GM18511 (cell line): ENCODE measurements around the gene AHCYL1.

ENCODE experiments used
- ATAC-seq: cut with Tn5 transposase; IDR thresholded peaks from one replicate; pipeline ENCODE4 v1.9.1; 2021; ENCODE audit warnings: mild to moderate bottlenecking, moderate library complexity; ENCODE audit not compliant: unreplicated experiment

The AHCYL1 gene

DNA sequence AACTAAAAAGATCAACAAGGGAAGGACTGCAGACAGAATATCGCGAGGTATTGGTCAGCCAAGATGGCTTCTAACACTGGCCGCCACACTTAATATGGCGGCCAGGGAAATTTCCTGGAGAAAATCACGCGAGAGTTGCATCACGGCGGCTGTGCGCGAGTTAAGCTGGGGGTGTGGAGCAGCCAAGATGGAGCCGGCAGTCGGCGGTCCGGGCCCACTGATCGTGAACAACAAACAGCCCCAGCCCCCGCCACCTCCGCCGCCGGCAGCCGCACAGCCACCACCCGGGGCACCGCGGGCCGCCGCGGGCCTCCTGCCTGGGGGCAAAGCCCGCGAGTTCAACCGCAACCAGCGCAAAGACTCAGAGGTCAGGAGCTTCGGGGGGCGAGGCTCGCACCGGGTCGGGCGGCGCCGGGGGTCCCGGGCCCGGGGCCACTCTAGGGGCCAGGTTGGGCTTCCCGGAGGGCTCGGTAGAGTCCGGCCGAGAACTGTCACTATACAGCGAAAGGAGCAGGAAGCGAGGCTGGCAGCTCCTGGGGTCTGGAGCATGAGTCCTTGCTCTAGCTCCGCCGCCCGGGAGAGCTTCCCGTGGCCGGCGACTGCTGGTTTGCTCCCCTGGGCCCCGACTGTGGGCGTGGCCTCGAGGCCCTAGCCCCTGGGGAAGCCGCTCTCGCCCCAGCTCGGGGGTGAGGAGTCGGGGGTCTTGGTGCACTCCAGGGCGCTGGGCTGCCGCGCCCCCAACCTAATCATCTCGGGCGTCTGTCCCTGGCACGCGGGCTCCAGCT lies 50.1 kb downstream of the AHCYL1 start, which contains the start of gene STRIP1:
TSS of gene STRIP1 (plus strand) at position 174 of the 785 bp plus-strand sequence. CDS start at position 188, 14 bp downstream.
- peak; percentile 90 for ATAC-seq

DNA sequence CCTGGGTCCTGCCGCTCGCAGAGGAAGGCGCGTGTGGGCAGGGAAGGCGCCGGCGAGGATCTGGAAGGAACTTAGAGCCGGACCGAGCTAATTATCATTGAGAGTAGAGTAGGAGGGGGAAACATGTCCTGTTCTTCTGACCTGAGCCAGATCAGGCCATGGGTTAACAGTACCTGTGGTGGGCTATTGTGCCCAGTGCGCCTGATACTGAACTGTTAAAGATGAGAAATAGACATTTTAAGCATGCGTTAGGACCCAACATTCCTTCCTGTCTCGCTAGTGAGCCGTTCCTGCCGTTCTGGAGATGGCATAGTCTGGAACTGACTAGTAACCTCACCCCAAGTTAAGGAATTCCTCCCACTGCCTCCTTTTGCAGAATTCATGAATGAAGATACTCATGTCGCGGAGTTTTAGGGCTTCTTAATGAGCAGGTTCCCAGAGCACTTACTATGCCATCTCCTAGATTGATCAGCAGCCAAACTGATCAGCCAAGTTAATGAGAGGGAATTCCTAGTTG lies 50.7 kb downstream of the AHCYL1 start:
- ATAC-seq: no peak

DNA sequence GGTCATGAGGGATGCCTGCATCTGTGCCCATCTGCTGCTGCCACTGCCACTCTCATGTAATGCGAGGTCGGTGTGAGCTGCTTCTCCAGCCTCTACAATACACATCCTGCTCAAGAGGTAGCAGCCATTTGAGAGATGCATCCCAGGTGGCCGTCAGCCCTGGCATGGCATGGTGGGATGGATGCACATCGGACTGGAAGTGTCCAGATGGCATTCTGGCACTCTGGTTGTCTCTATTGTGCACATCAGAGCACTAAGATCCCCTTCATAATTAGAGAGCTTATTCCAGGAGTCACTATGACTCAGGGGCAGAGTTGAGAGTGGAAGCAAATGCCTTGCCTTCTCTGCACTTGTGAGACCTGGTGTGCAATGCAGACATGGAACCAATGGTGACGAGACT lies 53.7 kb downstream of the AHCYL1 start:
- ATAC-seq: no peak

DNA sequence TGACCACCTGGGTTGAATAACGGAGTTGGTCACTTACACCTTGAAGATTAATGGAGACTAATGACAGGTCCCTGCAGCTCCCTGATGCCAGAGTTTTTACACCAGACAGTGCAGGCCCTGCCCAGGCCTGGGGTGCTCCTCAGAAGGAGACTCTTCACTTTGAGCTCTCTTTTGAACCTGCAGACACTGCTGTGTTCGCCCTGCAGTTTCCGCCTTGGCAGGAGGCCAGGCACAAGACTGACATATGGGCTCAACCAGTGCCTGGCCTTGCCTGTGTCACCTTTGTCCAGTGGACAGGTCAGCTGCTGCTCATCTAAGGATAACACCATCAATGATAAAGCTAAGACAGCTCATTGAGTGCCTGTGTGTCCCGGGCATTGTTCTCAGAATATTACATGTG lies 55.1 kb downstream of the AHCYL1 start:
- no peak for ATAC-seq

DNA sequence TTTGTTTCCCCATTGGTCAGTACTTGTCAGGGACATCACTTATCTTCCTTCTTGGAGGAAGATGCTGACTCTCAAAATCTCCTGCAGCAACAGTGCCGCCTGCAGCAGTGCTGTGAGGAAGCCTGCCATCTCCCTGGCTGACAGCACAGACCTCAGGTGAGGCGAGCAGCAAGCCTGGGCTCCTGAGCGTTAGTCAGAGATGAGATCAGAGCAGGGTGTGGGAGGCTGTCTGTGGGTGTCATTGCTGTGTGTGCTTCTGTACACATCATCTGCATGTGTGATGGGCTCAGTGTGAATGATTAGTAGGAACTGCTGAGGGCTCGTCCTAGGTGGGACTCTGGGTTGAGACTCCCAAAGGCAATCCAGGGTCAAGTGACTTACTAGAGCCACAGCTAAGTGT lies 56.0 kb downstream of the AHCYL1 start:
- ATAC-seq: no peak

DNA sequence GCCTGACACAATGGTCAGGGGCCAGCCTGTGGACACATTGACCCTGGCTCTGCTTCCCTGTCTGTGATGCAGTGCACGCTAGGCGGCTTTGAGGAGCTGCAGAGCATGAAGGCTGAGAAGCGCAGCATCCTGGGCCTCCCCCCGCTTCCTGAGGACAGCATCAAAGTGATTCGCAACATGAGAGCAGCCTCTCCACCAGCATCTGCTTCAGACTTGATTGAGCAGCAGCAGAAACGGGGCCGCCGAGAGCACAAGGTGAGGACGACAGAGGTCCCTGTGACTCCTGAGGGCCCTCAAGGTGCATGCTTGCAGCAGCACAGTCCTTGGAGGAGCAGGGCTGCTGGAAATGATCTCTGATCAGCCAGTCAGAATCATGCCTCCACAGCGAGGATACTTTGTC lies 58.5 kb downstream of the AHCYL1 start:
- ATAC-seq: no peak

DNA sequence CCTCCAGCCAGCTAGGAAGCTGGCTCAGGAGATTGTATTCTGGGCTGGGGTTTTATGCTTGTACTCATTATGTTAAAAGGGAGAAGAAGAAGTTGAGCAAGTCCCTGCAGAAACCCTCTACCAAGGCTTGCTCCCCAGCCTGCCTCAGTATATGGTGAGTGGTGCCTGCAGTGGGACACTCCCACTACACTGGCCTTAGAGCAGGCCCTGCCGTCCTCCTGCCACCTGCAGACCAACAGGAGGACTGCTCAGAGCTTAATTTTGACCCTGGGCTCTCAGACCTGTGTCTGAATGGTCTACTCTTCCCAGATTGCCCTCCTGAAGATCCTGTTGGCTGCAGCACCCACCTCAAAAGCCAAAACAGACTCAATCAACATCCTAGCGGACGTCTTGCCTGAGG lies 62.9 kb downstream of the AHCYL1 start:
- ATAC-seq: no peak

DNA sequence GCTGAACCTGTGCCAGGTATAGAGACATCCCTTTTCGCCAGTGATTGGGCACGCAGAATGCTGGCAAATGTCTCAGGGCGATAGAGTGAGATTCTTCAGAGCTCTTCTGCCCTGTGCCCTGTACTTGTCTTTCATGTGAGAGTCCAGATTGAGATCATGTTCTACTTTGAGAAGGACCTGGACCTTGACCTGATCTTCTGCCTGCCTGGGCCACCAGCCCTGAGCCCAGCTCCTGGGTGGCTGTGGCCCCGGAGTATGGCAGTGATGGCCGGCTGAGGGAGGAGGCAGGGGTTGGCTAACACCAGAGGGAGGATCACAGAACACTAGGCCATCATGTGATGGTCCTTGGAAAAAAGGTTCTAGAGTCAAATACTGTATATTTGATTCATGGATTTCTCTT lies 63.7 kb downstream of the AHCYL1 start:
- ATAC-seq: no peak

DNA sequence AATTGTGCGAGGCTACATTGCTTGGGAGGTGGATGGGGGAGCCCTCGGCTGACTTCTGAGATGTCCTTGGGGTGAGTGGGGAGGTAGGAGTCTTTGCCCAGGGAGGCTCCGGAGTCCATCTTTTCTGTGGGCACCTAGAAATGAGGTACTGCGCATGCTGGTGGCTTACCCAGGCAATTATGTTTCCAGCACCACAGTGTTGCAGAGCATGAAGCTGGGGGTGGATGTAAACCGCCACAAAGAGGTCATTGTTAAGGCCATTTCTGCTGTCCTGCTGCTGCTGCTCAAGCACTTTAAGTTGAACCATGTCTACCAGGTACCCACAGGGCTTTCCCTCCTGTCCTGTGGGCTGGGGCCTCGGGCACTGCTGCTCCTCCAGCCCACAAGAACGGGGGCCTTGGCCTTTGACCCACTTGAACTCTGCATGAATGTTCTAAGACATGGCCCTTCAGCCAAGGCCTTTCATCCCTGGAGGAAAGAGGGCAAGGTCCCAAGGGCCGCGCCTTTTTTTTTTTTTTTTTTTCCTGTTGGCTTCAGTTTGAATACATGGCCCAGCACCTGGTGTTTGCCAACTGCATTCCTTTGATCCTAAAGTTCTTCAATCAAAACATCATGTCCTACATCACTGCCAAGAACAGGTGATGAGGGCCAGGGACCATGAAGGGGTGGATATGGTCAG lies 64.5 kb downstream of the AHCYL1 start:
- ATAC-seq: no peak

DNA sequence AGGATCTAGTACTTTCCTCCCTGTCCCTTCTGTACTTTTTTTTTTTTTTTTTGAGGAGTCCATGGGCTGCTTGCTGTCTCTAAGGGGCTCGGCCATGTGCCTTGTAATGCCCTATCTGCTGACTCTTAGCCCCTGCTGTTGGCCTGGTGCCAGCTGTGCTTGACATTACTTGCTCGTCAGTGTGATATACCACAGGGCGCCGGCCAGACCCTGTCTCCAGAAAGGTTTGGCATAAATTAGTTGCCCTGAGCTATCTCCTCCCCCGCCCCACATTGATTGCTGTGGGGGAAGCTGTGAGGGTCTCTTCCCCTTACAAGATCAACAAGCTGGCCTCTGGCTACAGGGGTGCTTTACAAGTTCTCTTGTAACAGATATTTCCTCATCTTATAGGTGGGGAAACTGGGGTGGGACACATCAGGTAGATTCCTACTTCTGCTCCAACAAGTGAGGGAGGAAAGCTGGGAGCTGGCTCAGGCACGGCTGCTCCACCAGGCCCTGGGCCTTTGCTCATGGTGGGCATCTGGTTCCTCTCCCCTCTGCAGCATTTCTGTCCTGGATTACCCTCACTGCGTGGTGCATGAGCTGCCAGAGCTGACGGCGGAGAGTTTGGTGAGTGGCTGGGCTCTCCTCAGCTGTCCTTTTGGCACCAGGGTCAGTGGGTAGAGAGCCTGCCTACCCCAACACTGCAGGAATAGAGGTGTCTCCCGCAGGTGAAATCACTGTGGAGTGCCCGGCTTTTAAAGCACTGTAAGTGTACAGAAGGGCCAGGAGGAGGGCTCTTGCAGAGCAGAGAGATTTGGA lies 65.4 kb downstream of the AHCYL1 start:
- ATAC-seq: no peak

DNA sequence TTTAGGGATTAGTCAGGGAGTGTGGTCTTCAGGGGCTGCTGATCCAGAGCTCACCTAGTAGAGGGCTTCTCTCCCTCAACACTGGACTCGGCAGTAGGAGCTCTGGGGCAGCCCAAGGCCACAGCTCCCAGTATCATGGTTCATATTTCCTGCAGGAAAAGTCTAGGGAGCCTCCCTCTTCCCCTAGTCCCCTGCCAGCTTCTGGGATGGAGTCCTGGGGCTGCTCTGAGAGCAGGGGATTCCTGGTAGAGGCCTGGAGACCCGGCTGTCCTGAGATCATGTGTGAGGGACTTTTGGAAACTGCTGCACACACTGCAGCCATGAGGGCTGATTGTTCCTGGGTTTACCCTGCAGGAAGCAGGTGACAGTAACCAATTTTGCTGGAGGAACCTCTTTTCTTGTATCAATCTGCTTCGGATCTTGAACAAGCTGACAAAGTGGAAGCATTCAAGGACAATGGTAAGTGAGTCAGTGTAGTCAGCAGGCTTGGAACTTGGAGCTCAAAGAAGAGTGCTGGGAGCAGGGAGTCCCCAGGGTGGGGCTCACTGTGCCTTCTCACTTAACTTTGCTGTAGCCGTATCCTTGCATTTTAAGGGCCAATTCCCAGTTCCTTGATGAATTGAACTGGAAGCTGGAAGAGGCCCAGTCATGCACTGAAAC lies 66.2 kb downstream of the AHCYL1 start:
- ATAC-seq: no peak

DNA sequence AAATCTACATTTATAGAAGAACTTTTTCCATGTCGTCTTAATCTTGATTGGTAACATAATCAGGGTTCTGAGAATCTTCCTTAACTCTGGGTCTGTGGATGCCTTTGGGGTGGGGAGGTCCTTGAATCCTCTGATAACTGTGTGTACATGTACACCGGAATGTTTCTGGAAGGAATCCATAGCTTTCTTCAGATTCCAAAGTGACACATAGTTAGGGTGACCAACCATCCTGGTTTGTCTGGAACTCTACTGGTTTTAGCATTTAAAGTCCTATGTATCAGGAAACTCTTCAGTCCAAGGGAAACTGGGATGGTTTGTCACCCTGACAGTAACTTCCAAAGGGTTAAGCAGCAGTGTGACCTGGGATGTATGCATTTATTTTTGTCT lies 66.7 kb downstream of the AHCYL1 start:
- no peak for ATAC-seq

DNA sequence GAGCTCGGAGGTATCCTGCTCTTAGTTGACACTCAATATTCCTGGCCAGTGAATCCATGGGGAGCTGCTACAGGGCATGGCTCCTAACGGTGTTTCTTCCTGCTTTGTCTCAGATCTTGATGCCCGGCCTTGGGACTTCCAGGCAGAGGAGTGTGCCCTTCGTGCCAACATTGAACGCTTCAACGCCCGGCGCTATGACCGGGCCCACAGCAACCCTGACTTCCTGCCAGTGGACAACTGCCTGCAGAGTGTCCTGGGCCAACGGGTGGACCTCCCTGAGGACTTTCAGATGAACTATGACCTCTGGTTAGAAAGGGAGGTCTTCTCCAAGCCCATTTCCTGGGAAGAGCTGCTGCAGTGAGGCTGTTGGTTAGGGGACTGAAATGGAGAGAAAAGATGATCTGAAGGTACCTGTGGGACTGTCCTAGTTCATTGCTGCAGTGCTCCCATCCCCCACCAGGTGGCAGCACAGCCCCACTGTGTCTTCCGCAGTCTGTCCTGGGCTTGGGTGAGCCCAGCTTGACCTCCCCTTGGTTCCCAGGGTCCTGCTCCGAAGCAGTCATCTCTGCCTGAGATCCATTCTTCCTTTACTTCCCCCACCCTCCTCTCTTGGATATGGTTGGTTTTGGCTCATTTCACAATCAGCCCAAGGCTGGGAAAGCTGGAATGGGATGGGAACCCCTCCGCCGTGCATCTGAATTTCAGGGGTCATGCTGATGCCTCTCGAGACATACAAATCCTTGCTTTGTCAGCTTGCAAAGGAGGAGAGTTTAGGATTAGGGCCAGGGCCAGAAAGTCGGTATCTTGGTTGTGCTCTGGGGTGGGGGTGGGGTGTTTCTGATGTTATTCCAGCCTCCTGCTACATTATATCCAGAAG lies 69.2 kb downstream of the AHCYL1 start:
- ATAC-seq: no peak

DNA sequence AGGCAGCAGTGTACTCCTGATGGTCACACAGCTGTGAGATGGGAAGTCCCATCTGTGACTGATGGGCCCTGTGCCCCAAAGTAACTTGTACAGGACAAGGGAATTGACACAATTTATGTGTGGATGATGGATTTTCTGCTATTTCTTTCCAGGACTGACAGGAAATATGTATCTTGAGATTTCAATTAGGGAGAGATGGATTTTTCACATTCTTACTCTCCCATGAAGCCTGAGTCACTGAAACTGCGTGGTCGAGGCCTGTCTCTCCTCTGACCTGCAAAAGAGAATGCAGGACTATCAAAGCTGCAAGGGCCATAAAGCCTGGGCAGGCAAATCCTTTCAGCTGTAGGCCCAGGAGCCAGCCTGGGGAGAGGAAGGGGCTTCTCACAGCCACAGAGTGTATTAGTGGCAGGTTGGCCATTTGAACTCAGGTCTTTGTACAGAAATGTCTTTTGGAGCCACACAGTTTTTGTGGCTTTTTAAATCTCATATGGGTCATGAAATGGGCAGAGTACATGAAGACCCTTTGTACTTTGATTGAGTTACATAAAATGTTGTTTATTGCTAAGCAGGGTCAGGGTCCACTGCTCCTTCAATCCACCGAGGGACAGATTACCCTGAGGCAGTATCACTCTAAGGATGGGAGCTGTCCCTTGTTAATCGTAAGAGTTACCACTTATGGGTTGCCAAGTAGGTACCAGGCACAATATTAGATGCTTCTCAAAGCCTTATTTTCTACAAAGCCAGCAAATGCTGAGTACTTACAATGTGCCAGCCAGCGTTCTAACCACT lies 71.1 kb downstream of the AHCYL1 start:
- ATAC-seq: no peak

DNA sequence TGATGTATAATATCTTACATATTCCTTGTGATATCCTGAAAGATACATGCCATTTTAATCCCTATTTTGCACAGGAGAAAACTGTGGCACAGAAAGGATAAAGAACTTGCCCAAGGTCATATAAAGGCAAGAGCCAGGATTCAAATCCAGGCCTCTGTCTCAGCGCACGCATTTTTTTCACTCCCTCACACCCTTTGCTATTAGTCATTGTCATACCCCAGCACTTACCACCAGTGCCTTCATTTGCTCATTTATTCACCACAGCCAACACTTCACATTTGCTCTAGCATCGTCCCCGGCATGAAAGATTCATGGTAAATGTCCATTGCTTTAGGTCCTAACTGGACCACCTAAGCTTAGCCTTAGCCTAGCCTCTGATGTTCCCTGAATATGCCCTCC lies 71.7 kb downstream of the AHCYL1 start:
- no peak for ATAC-seq

DNA sequence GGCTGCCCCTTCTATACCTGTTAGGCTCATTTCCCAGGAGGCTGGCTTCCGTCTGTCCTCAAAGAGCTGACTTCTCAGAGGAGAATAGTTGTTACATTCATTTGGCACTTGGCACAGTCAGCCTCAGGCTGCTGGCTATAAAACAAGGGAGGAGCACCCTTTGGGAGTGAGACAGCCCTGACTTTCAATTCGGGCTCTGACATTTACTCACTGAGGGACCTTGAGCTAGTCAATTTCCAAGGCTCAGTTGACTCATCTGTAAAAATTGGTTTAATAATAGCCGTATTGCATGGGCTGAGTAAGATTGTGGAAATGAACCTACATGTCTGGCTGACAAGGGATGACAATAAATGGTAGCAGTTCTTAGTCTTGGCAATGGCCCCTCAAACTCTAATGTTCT lies 72.2 kb downstream of the AHCYL1 start:
- ATAC-seq: no peak

DNA sequence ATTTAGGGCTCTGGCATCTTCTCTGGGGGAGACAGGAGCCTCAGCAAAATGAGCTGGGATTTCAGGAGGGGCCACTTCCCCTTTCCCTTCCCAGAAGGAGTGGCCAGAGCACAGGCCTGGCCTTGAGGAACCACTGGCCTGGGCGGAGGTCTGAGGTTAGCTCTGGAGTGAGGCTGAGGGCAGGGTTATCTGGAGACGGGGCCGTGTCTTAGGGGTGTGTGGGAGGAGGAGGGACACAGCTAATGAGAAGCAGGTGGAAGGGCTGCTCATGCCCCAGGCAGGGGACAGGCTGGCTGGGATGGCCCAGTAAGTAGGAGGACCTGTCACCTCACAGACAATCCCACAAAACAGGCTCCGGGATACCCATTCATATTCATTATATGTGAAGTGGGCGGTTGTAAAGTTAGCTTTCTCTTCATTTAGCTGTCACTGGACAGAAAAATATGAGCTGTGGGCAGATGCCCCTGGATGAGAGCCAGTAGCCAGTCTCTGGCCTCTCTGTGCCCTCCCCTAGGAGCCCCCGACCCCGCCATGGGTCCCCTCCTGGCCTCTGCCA lies 73.5 kb downstream of the AHCYL1 start:
- ATAC-seq: no peak

DNA sequence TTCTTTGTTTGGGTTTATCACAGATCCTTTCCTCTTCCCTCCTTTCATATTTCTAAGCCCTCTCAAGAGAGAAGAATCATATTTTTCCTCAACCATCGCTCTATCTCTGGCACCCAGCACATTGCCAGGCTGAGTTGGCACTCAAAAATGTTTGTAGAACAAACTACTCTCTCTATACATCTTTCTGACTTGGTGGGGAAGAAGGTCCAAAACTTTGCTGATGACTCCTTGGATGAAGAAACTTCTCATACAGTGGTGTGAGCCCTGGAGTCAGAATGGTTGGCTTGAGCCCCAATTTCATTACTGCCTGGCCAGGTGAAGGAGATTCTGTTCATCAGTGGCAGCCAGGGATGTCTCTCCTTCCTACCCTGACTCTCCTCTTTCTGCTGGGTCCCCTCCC lies 74.0 kb downstream of the AHCYL1 start:
- ATAC-seq: no peak
